CD1c-positive myeloid dendritic cell (primary cell): Measurements from ENCODE around the gene TTLL8.

Experiments used
- DNase-seq: peaks from one replicate; pipeline ENCODE4 v3.0.0-alpha.2; 2016; ENCODE audit errors: extremely low spot score

TTLL8 gene

DNA sequence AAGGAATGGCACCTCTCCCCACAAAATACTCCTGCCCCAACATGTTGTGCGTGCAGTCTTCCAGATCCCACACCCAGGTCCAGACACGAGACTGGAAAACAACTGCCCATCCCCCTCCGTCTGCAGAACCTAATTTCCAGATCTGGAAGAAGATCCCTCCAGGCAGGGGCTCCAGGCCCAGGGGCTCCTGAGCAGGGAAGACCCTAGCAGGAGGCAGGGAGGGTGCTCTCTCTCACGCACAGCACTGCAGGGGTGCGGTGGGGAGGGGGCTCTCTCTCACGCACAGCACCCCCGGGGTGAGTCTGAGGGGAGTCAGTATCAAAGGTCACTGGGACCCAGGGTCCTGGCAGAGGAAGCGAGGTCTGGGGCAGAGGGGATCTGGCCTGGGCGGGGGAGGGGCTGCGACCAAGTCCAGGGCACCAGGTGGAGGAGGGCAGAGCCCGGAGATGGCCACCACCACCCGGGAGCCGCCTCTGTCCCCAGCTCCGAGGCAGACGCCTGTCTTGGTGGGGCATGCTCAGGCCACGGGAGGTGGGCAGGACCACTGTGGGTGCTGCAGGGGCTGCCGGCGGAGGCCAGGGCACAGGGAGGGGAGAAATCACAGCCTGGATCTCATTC lies 25.5 kb upstream of the TTLL8 start:
- no peak for DNase-seq

DNA sequence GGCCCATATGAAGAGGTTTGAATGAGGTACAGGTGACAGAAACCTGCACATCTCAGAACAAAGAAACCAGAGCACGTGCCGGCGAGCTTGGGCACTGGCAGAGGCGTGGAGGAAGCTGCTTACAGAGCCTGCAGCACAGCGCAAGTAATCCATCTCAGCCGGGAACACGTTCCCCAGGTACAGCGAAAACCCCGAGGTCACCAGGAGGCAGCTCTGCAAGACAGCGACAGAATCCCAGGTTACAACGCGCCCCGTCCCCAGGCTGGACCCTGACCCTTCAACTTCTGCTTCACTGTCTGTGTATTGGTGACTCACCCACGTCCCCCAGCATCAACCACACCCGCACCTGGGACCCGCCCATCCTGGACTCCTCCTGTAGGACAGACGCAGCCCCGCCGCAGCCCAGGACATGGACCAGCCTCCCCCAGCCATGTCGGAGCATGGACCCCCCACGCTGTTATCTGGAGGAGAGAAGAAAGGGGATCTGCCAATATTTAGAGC lies 24.9 kb upstream of the TTLL8 start:
- DNase-seq = no peak

DNA sequence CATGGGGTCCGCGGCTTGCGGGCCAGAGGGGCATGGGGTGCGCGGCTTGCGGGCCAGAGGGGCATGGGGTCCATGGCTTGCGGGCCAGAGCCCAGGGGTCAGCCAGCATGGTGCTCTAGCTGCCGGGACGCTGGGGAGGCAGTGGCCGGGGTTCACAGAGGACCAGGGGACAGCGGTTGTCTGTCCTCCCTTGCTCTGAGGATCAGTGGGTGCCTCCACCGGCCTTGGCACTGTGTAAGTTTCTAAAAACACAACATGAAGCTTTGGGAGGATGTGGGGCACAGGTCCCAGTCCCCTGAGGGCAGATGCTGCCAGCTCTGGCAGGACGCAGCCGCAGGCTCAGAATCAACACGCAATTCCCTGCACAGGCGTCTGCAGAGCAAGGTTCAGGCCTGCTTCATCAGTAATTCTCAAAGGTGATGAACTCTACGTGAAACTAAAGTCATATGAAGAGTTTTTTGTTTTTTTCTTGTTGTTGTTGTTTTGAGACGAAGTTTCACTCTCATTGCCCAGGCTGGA lies 24.2 kb upstream of the TTLL8 start:
- DNase-seq = no peak

GRCh38 chr22:50081426-50082196 lies 23.5 kb upstream of the TTLL8 start:
- DNase-seq = no peak

GRCh38 chr22:50080077-50080465 lies 22.0 kb upstream of the TTLL8 start:
- no peak for DNase-seq

GRCh38 chr22:50078761-50079160 lies 20.7 kb upstream of the TTLL8 start:
- DNase-seq = no peak

DNA sequence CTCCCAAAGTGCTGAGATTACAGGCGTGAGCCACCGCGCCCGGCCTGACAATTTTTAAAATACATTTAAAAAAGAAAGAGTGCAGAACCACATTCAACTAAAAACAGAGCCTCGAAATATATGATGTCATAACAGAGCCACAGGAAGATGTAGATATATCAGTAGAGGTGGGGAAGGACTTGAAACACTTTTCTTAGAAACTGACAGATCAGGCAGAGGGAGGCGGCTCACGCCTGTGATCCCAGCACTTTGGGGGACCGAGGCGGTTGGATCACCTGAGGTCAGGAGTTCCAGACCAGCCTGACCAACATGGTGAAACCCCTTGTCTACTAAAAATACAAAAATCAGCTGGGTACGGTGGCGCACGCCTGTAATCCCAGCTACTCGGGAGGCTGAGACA lies 20.1 kb upstream of the TTLL8 start:
- DNase-seq = no peak

GRCh38 chr22:50076646-50077535 lies 18.8 kb upstream of the TTLL8 start:
- no peak for DNase-seq

- no peak for DNase-seq
Measured at GRCh38 chr22:50074551-50075530, 16.7 kb upstream of the TTLL8 start.

- DNase-seq = no peak
Measured at GRCh38 chr22:50074056-50074455, 16.0 kb upstream of the TTLL8 start.

GRCh38 chr22:50072714-50073538 lies 14.8 kb upstream of the TTLL8 start:
- DNase-seq = no peak

DNA sequence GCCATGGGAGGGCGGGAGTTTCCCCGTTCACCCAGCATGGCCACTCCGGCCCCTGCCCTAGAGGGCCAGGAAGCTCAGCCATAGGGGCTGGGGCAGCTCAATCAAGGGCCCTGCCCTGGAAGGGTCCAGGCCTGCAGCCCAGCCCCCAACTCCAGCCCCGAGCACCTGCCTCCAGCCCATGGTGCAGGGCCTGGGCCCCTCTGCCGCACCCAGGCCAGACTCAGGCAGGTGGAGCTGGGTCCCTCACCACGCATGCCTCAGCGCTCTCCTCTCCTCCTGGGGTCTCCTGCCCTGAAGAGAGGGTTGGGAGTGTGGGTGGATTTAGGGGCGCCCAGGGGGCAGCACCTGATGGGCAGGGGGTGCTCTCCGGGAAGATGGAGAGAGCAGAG lies 14.1 kb upstream of the TTLL8 start:
- DNase-seq = no peak

DNA sequence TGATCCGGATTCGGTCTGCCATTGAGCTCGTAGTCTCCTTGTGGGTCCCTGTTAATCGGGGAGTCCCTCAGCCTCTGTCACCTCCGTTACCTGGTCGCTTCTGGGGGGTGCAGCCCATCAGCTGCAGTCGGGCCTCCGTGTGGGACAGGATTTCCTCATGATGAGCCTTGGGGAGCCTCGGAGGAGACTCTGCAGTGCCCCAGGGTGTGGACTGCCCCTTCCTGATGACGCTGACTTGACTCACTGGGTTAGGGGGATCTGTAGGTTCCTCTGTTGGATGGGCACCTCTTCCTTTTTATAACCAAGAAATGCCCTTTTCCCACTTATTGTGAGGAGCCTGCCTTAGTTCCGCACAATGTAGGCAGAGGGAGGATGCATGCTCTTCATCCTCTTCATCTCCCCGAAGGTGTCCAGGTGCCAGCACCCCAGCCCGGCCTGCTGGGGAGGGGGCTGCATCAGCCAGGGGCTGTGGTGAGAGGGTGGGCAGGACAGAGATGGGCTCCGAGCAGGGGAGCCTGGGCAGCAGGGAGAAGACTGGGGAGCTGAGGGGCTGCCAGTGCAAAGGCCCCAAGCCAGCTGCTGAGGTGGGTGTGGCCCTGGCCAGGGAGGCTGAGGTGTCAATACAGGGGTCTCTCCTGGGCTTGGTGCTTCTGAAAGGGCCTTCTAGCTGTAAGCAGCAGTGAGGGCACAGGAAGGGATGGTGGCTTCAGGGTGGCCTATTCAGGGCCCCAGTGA lies 13.5 kb upstream of the TTLL8 start:
- DNase-seq = no peak

- DNase-seq = no peak
Measured at GRCh38 chr22:50070366-50070765, 12.3 kb upstream of the TTLL8 start.

DNA sequence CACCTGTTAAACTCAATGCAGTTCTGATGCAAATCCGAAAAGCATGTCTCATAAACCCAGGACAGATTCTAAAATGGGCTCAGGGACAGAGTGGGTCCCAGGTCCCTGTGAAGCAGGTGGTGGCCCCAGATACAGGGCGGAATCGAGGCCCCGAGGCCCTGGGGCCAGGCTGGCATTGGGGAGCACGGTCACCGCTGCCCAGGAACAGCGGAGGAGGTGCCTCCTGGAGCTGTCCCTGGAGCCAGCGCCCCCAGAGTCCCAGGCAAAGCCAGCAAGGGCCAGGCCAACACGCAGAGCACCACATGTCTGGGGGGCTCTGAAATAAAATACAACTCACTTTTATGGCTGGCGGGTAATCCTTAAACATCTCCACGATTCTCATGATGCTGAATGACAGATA lies 10.0 kb upstream of the TTLL8 start:
- no peak for DNase-seq

DNA sequence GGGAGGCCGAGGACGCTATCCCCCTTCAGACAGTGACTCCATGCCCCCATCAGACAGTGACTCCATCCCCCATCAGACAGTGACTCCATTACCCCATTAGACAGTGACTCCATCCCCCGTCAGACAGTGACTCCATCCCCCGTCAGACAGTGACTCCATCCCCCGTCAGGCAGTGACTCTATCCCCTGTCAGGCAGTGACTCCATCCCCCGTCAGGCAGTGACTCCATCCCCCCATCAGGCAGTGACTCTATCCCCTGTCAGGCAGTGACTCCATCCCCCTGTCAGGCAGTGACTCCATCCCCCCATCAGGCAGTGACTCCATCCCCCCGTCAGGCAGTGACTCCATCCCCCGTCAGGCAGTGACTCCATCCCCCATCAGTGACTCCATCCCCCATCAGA lies 9.1 kb upstream of the TTLL8 start:
- DNase-seq = no peak

- DNase-seq = no peak
Measured at GRCh38 chr22:50064453-50064852, 6.4 kb upstream of the TTLL8 start.

DNA sequence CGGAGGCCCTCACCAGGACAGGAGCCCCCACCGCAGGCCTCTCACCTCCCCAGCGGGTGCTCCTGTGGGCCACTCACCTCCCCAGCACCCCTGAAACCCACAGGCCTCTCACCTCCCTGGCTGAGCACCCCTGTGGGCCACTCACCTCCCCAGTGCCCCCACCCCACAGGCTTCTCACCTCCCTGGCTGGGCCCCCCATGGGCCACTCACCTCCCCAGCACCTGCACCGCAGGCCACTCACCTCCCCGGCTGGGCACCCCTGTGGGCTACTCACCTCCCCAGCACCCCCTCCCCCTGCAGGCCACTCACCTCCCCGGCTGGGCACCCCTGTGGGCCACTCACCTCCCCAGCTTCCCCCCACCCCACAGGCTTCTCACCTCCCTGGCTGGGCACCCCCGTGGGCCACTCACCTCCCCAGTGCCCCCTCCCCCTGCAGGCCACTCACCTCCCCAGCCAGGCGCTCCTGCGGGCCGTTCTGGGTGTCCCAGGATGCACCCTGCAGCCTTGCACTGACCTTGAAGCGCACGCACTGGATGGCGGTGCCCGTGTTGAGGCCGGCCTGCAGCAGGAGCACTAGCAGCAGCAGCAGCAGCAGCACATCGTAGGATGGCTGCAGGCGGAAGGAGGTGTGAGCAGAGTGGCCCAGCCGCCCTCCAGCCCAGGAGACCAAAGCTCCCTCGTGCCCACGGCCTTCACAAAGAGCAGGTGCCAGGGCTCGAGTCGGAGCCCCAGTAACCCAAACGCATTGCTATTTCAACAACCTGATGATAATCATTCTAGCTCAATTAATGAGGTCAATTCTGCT lies 5.7 kb upstream of the TTLL8 start:
- no peak for DNase-seq
